Measurements from ENCODE around the gene MAIP1. TPM values are rescaled to one million over a fixed set of nuclear protein-coding genes. Genes with fewer than 3 reads are reported as not detected.

MAIP1 gene
- total and polyA plus RNA-seq, 9 of the 15 experiments (the other 6 are each of a cell fraction or from before 2014, with no cell fraction given) = 3.6 to 30.0 (median 24.5) TPM

DNA sequence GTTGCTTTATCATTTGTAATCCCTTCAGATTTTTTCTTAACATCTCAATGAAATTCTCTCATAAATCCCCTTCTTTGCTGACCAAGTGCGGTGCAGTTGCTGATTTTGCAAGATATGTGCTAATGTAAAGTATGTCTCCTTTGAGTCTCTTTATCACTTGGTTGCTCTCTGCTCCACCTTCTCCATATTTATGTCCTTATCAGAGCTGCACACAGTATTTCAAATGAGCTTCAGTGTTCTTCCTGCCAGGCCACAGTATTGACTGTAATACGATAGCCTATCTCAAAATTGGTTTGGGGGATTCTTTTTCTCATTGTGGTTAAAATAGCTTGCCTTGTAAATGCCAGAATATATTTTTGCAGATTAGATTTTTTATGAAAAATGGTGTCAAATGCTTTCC is 32.2 kb downstream of the MAIP1 start (continued):
- no peak for TF ChIP-seq CBFB (CRISPR knock-in tag; IDR thresholded peaks at IDR 0.05)
- 0 out of 4 replicates have a peak, but pooled peaks of 1 of the 2 experiments have one; percentile 5 for TF ChIP-seq RAD21 (CRISPR knock-in tag; conservative IDR thresholded peaks at IDR 0.05 in 1 of 2, IDR thresholded peaks at IDR 0.05 in 1 of 2)
- TF ChIP-seq CTCF (IDR thresholded peaks at IDR 0.05 in 2 of 3, conservative IDR thresholded peaks at IDR 0.05 in 1 of 3; ENCODE audit: insufficient read depth in 2 of 3, low read depth in 1 of 3, low read length in 3 of 3) = no peak
- TF ChIP-seq MLX (CRISPR knock-in tag; conservative IDR thresholded peaks at IDR 0.05) = no peak
- TF ChIP-seq SMARCA4 (IDR thresholded peaks at IDR 0.05) = peak; percentile 75
- TF ChIP-seq GATA2 (CRISPR knock-in tag; IDR thresholded peaks at IDR 0.05) = no peak
- peak; percentile 36 to 42; a peak in 1 of 4 replicates for TF ChIP-seq FOXK2 (conservative IDR thresholded peaks at IDR 0.05 in 1 of 2, IDR thresholded peaks at IDR 0.05 in 1 of 2; ENCODE audit: low read depth in 2 of 2)
- no peak for TF ChIP-seq TSC22D4 (tag; IDR thresholded peaks at IDR 0.05)
- no peak for TF ChIP-seq TBP (optimal IDR thresholded peaks at IDR 0.05; ENCODE audit: low read depth, low read length)
- TF ChIP-seq ELF2 (CRISPR knock-in tag; IDR thresholded peaks at IDR 0.05) = no peak
- no peak for TF ChIP-seq ZNF436 (CRISPR knock-in tag; IDR thresholded peaks at IDR 0.05)
- TF ChIP-seq HDAC3 (IDR thresholded peaks at IDR 0.05; ENCODE audit: borderline replicate concordance, partially characterized antibody) = no peak
- TF ChIP-seq, protein P1, sequence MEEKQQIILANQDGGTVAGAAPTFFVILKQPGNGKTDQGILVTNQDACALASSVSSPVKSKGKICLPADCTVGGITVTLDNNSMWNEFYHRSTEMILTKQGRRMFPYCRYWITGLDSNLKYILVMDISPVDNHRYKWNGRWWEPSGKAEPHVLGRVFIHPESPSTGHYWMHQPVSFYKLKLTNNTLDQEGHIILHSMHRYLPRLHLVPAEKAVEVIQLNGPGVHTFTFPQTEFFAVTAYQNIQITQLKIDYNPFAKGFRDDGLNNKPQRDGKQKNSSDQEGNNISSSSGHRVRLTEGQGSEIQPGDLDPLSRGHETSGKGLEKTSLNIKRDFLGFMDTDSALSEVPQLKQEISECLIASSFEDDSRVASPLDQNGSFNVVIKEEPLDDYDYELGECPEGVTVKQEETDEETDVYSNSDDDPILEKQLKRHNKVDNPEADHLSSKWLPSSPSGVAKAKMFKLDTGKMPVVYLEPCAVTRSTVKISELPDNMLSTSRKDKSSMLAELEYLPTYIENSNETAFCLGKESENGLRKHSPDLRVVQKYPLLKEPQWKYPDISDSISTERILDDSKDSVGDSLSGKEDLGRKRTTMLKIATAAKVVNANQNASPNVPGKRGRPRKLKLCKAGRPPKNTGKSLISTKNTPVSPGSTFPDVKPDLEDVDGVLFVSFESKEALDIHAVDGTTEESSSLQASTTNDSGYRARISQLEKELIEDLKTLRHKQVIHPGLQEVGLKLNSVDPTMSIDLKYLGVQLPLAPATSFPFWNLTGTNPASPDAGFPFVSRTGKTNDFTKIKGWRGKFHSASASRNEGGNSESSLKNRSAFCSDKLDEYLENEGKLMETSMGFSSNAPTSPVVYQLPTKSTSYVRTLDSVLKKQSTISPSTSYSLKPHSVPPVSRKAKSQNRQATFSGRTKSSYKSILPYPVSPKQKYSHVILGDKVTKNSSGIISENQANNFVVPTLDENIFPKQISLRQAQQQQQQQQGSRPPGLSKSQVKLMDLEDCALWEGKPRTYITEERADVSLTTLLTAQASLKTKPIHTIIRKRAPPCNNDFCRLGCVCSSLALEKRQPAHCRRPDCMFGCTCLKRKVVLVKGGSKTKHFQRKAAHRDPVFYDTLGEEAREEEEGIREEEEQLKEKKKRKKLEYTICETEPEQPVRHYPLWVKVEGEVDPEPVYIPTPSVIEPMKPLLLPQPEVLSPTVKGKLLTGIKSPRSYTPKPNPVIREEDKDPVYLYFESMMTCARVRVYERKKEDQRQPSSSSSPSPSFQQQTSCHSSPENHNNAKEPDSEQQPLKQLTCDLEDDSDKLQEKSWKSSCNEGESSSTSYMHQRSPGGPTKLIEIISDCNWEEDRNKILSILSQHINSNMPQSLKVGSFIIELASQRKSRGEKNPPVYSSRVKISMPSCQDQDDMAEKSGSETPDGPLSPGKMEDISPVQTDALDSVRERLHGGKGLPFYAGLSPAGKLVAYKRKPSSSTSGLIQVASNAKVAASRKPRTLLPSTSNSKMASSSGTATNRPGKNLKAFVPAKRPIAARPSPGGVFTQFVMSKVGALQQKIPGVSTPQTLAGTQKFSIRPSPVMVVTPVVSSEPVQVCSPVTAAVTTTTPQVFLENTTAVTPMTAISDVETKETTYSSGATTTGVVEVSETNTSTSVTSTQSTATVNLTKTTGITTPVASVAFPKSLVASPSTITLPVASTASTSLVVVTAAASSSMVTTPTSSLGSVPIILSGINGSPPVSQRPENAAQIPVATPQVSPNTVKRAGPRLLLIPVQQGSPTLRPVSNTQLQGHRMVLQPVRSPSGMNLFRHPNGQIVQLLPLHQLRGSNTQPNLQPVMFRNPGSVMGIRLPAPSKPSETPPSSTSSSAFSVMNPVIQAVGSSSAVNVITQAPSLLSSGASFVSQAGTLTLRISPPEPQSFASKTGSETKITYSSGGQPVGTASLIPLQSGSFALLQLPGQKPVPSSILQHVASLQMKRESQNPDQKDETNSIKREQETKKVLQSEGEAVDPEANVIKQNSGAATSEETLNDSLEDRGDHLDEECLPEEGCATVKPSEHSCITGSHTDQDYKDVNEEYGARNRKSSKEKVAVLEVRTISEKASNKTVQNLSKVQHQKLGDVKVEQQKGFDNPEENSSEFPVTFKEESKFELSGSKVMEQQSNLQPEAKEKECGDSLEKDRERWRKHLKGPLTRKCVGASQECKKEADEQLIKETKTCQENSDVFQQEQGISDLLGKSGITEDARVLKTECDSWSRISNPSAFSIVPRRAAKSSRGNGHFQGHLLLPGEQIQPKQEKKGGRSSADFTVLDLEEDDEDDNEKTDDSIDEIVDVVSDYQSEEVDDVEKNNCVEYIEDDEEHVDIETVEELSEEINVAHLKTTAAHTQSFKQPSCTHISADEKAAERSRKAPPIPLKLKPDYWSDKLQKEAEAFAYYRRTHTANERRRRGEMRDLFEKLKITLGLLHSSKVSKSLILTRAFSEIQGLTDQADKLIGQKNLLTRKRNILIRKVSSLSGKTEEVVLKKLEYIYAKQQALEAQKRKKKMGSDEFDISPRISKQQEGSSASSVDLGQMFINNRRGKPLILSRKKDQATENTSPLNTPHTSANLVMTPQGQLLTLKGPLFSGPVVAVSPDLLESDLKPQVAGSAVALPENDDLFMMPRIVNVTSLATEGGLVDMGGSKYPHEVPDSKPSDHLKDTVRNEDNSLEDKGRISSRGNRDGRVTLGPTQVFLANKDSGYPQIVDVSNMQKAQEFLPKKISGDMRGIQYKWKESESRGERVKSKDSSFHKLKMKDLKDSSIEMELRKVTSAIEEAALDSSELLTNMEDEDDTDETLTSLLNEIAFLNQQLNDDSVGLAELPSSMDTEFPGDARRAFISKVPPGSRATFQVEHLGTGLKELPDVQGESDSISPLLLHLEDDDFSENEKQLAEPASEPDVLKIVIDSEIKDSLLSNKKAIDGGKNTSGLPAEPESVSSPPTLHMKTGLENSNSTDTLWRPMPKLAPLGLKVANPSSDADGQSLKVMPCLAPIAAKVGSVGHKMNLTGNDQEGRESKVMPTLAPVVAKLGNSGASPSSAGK (IDR thresholded peaks at IDR 0.05) = no peak
- no peak for TF ChIP-seq TEAD2 (tag; IDR thresholded peaks at IDR 0.05)
- TF ChIP-seq MAFK (IDR thresholded peaks at IDR 0.05; ENCODE audit: low read length) = peak; percentile 12; the same call in 1 of the 2 replicates

Data from K562 (cell line).